IMR-90 (cell line): Measurements from ENCODE around the gene RPS10. TPM values are rescaled to one million over a fixed set of nuclear protein-coding genes. Genes with fewer than 3 reads are reported as not detected.

ENCODE experiments used
- ATAC-seq: fragments of 200-7000 bp; cut with Tn5 transposase; 2 replicates; pipeline ENCODE4 v1.9.1; 2020; ENCODE audit warnings: low read depth, mild to moderate bottlenecking, moderate library complexity
- BruUV-seq: library from RNA; stranded (reverse); fragments of 400-500 nt; replicated peaks from 2 replicates; lab custom pipeline; 2021; lab: Mats Ljungman, UMichigan
- CTCF ChIA-PET: fragments of 300-600 bp; formaldehyde crosslinking; extraction: SDS; loops from one replicate; lab custom pipeline; 2021; ENCODE audit warnings: antibody characterized with exemption; lab: Yijun Ruan, JAX
- POLR2A ChIA-PET: fragments of 300-600 bp; sonication (Branson Sonifier 250); formaldehyde crosslinking; loops from one replicate; lab custom pipeline; 2022; ENCODE audit warnings: antibody characterized with exemption; ENCODE audit not compliant: unreplicated experiment; lab: Charles Lee
- DNase-seq: peaks from one replicate; pipeline ENCODE4 v3.0.0; 2013
- H2AFZ ChIP-seq: replicated peaks from 2 replicates; pipeline ENCODE3; 2013; ENCODE audit warnings: low read length, mild to moderate bottlenecking; ENCODE audit not compliant: poor library complexity
- H2AK5ac ChIP-seq: 2 replicates; pipeline ENCODE4 v1.6.1; 2013; ENCODE audit warnings: low read depth, low read length, inconsistent platforms
- H2AK9ac ChIP-seq: replicated peaks from 2 replicates; pipeline ENCODE3; 2013; ENCODE audit warnings: mild to moderate bottlenecking, low read depth, low read length, moderate library complexity; ENCODE audit not compliant: poor library complexity
- H2BK120ac ChIP-seq: 2 replicates; pipeline ENCODE4 v1.6.1; 2013; ENCODE audit warnings: low read depth, low read length, inconsistent platforms
- H2BK15ac ChIP-seq: 3 replicates; pipeline ENCODE4 v1.6.1; 2013; ENCODE audit warnings: low read depth, low read length, inconsistent platforms
- H2BK20ac ChIP-seq: 2 replicates; pipeline ENCODE4 v1.6.1; 2013; ENCODE audit warnings: low read depth, mild to moderate bottlenecking, inconsistent platforms, low read length, moderate library complexity
- H2BK5ac ChIP-seq: 2 replicates; pipeline ENCODE4 v1.6.1; 2013; ENCODE audit warnings: mild to moderate bottlenecking, low read depth, low read length, inconsistent platforms; ENCODE audit not compliant: poor library complexity, severe bottlenecking
- H3K14ac ChIP-seq: replicated peaks from 2 replicates; pipeline ENCODE4 v1.6.1; 2013; ENCODE audit warnings: low read depth, low read length, inconsistent platforms
- H3K18ac ChIP-seq: 2 replicates; pipeline ENCODE4 v1.6.1; 2013; ENCODE audit warnings: low read depth, low read length, control low read depth
- H3K23ac ChIP-seq: 2 replicates; pipeline ENCODE4 v1.6.1; 2013; ENCODE audit warnings: low read depth, low read length, inconsistent platforms
- H3K27ac ChIP-seq: 2 replicates; pipeline ENCODE4 v1.5.1; 2013; ENCODE audit warnings: mild to moderate bottlenecking, control low read depth, low read length; ENCODE audit not compliant: insufficient read depth
- H3K27me3 ChIP-seq: 2 replicates; pipeline ENCODE4 v1.6.1; 2013; ENCODE audit warnings: low read length; ENCODE audit not compliant: control insufficient read depth, insufficient read depth
- H3K36me3 ChIP-seq: 2 replicates; pipeline ENCODE4 v1.6.1; 2013; ENCODE audit warnings: low read length, mixed read lengths; ENCODE audit not compliant: control insufficient read depth, insufficient read depth
- H3K4ac ChIP-seq: 2 replicates; pipeline ENCODE4 v1.6.1; 2013; ENCODE audit warnings: low read depth, low read length, inconsistent platforms
- H3K4me1 ChIP-seq: 2 replicates; pipeline ENCODE4 v1.6.1; 2013; ENCODE audit warnings: low read length, mixed read lengths; ENCODE audit not compliant: control insufficient read depth, insufficient read depth
- H3K4me2 ChIP-seq: 2 replicates; pipeline ENCODE4 v1.6.1; 2013; ENCODE audit warnings: low read depth, mild to moderate bottlenecking, control low read depth, low read length, moderate library complexity
- H3K4me3 ChIP-seq: 2 replicates; pipeline ENCODE4 v1.5.1; 2013; ENCODE audit warnings: low read depth, mild to moderate bottlenecking, control low read depth, low read length, moderate library complexity; ENCODE audit not compliant: insufficient read depth
- H3K56ac ChIP-seq: 2 replicates; pipeline ENCODE4 v1.6.1; 2013; ENCODE audit warnings: low read length, inconsistent platforms; ENCODE audit not compliant: insufficient read depth; ENCODE audit errors: extremely low read depth
- H3K79me1 ChIP-seq, 2 experiments: 2 replicates each; pipeline ENCODE4 v1.6.1; 2013; ENCODE audit warnings: low read length in 2 of 2, inconsistent platforms in 1 of 2, low read depth in 1 of 2
- H3K9ac ChIP-seq: 2 replicates; pipeline ENCODE4 v1.6.1; 2013; ENCODE audit warnings: low read depth, low read length, control low read depth
- H3K9me1 ChIP-seq: 2 replicates; pipeline ENCODE4 v1.6.1; 2013; ENCODE audit warnings: low read length, inconsistent platforms; ENCODE audit not compliant: insufficient read depth
- H3K9me3 ChIP-seq: 2 replicates; pipeline ENCODE4 v1.6.1; 2013; ENCODE audit warnings: low read length; ENCODE audit not compliant: control insufficient read depth, insufficient read depth
- H4K20me1 ChIP-seq: 2 replicates; pipeline ENCODE4 v1.6.1; 2013; ENCODE audit warnings: low read length, inconsistent platforms; ENCODE audit not compliant: insufficient read depth
- H4K5ac ChIP-seq: 2 replicates; pipeline ENCODE4 v1.6.1; 2013; ENCODE audit warnings: mild to moderate bottlenecking, low read depth, low read length, control low read depth
- H4K8ac ChIP-seq, 2 experiments: 2 replicates each; pipeline ENCODE4 v1.6.1; 2013; ENCODE audit warnings: low read depth in 2 of 2, low read length in 2 of 2, control low read depth in 1 of 2, inconsistent platforms in 1 of 2
- H4K91ac ChIP-seq: 2 replicates; pipeline ENCODE4 v1.6.1; 2013; ENCODE audit warnings: low read depth, low read length, inconsistent platforms; ENCODE audit not compliant: insufficient read depth
- BHLHE40 ChIP-seq: fragments of 150-350 bp; IDR thresholded peaks from 2 replicates; pipeline ENCODE4 v1.6.1; 2016; ENCODE audit warnings: mild to moderate bottlenecking, low read depth, low read length
- CEBPB ChIP-seq: IDR thresholded peaks from 2 replicates; pipeline ENCODE4 v1.6.1; 2012; ENCODE audit warnings: low read depth, low read length, improper control_type of control experiment
- CHD1 ChIP-seq: IDR thresholded peaks from 2 replicates; pipeline ENCODE4 v1.6.1; 2012; ENCODE audit warnings: low read depth, low read length, improper control_type of control experiment
- CTCF ChIP-seq: conservative IDR thresholded peaks from 2 replicates; pipeline ENCODE4 v1.5.1; 2012; ENCODE audit warnings: mild to moderate bottlenecking, low read depth, low read length, improper control_type of control experiment
- FOS ChIP-seq: fragments of 150-350 bp; IDR thresholded peaks from 2 replicates; pipeline ENCODE4 v1.6.1; 2016; ENCODE audit warnings: low read depth, low read length
- MAFK ChIP-seq: IDR thresholded peaks from 2 replicates; pipeline ENCODE4 v1.6.1; 2012; ENCODE audit warnings: low read depth, low read length, improper control_type of control experiment
- MAZ ChIP-seq: IDR thresholded peaks from 2 replicates; pipeline ENCODE4 v1.6.1; 2012; ENCODE audit warnings: low read depth, mild to moderate bottlenecking, low read length, improper control_type of control experiment, moderate library complexity, borderline replicate concordance
- MXI1 ChIP-seq: IDR thresholded peaks from 2 replicates; pipeline ENCODE4 v1.6.1; 2012; ENCODE audit warnings: low read depth, mild to moderate bottlenecking, low read length, moderate library complexity, borderline replicate concordance
- NFE2L2 ChIP-seq: fragments of 150-350 bp; IDR thresholded peaks from 2 replicates; pipeline ENCODE4 v1.6.1; 2016; ENCODE audit warnings: low read depth, mild to moderate bottlenecking, low read length
- POLR2A ChIP-seq: IDR thresholded peaks from 2 replicates; pipeline ENCODE4 v1.6.1; 2012; ENCODE audit warnings: mild to moderate bottlenecking, low read depth, low read length
- RAD21 ChIP-seq: IDR thresholded peaks from 2 replicates; pipeline ENCODE4 v1.6.1; 2012; ENCODE audit warnings: low read length, improper control_type of control experiment
- RCOR1 ChIP-seq: IDR thresholded peaks from 2 replicates; pipeline ENCODE4 v1.6.1; 2012; ENCODE audit warnings: mild to moderate bottlenecking, low read length, improper control_type of control experiment; ENCODE audit not compliant: insufficient replicate concordance
- RFX5 ChIP-seq: IDR thresholded peaks from 2 replicates; pipeline ENCODE4 v1.8.0; 2012; ENCODE audit warnings: low read depth, mild to moderate bottlenecking, low read length, moderate library complexity
- SMC3 ChIP-seq: fragments of 150-350 bp; IDR thresholded peaks from 2 replicates; pipeline ENCODE4 v1.6.1; 2016; ENCODE audit warnings: low read depth, mild to moderate bottlenecking, antibody characterized with exemption, low read length, moderate library complexity
- USF2 ChIP-seq: fragments of 150-350 bp; IDR thresholded peaks from 2 replicates; pipeline ENCODE4 v1.6.1; 2017; ENCODE audit warnings: mild to moderate bottlenecking, antibody characterized with exemption, low read length, low read depth
- WGBS, 2 experiments: methylation state at CpG; one replicate each; pipeline versions ENCODE4 v1.1.5 to v1.1.7; 2013; ENCODE audit warnings: missing lambda C conversion rate in 2 of 2; ENCODE audit not compliant: insufficient read length in 1 of 2; ENCODE audit errors: extremely low coverage in 2 of 2; 5-methylcytosine and 5-hydroxymethylcytosine counted together
- dilution Hi-C: fragments of 300-500 bp; cut with HindIII; formaldehyde crosslinking; loops from one replicate; pipeline ENCODE4 v1.14.3; 2018; ENCODE audit warnings: low sequenced_read_pairs; ENCODE audit not compliant: unreplicated experiment
- in situ Hi-C: fragments of 300-500 bp; cut with MboI; formaldehyde crosslinking; loops from 3 replicates; pipeline ENCODE4 v1.14.3; 2019; ENCODE audit warnings: low sequenced_read_pairs, inconsistent platforms, mixed read lengths
- intact Hi-C: fragments of 100-400 bp; cut with micrococcal nuclease; formaldehyde crosslinking; loops from 2 replicates; pipeline ENCODE4 v1.10.0; 2022
- polyA plus RNA-seq, 3 experiments: library from polyadenylated mRNA; depleted of rRNA; stranded (reverse); fragments of >200 nt; gene quantifications; 2 replicates each; pipeline ENCODE4 v1.2.3, GENCODE V29; 2012; ENCODE audit warnings: low replicate concordance in 1 of 3
- total RNA-seq: library from RNA; depleted of rRNA; stranded (reverse); fragments of >200 nt; gene quantifications from 2 replicates; pipeline ENCODE4 v1.2.3, GENCODE V29; 2012
- TF ChIP-seq, protein P1 (sequence below): fragments of 150-350 bp; IDR thresholded peaks from 2 replicates; pipeline ENCODE4 v1.6.1; 2016; ENCODE audit warnings: low read depth, mild to moderate bottlenecking, low read length, moderate library complexity, borderline replicate concordance

The RPS10 gene
- total and polyA plus RNA-seq, 2 of the 4 experiments (the other 2 are of a cell fraction): 5,462 to 5,584 TPM

GRCh38 chr6:34396518-34396917 is 29.4 kb downstream of the RPS10 start:
- intact Hi-C loops (no loop called here), dilution Hi-C loops (no loop called here), in situ Hi-C loops (no loop called here)
- Histone ChIP-seq H3K27ac (no peak overlapping the region), H2BK15ac (no peak overlapping the region), H2BK20ac (no peak overlapping the region), H4K91ac (no peak overlapping the region), H3K14ac (no peak overlapping the region), H3K27me3 (no peaks in the 10 kb centered on the region), H4K8ac (no peak overlapping the region), H2AK9ac (no peak overlapping the region), H3K9me3 (no peaks in the 10 kb centered on the region), H3K9me1 (no peaks in the 10 kb centered on the region), H3K4me2 (no peak overlapping the region), H3K36me3 (no peaks in the 10 kb centered on the region), H4K5ac (no peak overlapping the region), H3K4me3 (no peak overlapping the region), H4K20me1 (no peaks in the 10 kb centered on the region), H3K4me1 (no peaks in the 10 kb centered on the region), H3K56ac (no peak overlapping the region), H3K9ac (no peak overlapping the region), H3K18ac (no peak overlapping the region), H3K79me1 (peaks cover 0 to 6% of the 10 kb centered on the region in 2 experiments; a peak in 3 of 4 replicates), H3K4ac (no peak overlapping the region), H2AFZ (no peak overlapping the region), H2AK5ac (no peak overlapping the region), H3K23ac (no peak overlapping the region), H2BK120ac (no peak overlapping the region), H2BK5ac (no peak overlapping the region)
- no peak for ATAC-seq
- no peak for DNase-seq
- WGBS, 2 experiments: no CpG with 5 or more reads among the region's 6 CpGs
- no TSS peak for BruUV-seq
- ChIA-PET CTCF (interaction anchor here (1.3 kb wide), 1 partner anchor 18 kb away, joined by 5 read pairs; no protein-coding TSS in a partner anchor), POLR2A (no interaction called here)
- TF ChIP-seq CTCF (no peak), POLR2A (no peak), BHLHE40 (no peak), CEBPB (no peak), CHD1 (no peak), MXI1 (no peak), FOS (no peak), NFE2L2 (no peak), RAD21 (no peak), MAFK (no peak), RCOR1 (no peak), MAZ (no peak), USF2 (no peak), RFX5 (no peak), SMC3 (no peak)
- TF ChIP-seq, protein P1, sequence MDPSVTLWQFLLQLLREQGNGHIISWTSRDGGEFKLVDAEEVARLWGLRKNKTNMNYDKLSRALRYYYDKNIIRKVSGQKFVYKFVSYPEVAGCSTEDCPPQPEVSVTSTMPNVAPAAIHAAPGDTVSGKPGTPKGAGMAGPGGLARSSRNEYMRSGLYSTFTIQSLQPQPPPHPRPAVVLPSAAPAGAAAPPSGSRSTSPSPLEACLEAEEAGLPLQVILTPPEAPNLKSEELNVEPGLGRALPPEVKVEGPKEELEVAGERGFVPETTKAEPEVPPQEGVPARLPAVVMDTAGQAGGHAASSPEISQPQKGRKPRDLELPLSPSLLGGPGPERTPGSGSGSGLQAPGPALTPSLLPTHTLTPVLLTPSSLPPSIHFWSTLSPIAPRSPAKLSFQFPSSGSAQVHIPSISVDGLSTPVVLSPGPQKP: no peak
